HepG2 (cell line): ENCODE results near the gene DAD1. TPM values are rescaled to one million over a fixed set of nuclear protein-coding genes. Genes with fewer than 3 reads are reported as not detected.

Experiments
- BATF2 ChIP-seq: sonication (generic); formaldehyde crosslinking; IDR thresholded peaks from 2 replicates; pipeline ENCODE4 v1.8.0; 2022; ENCODE audit warnings: mild to moderate bottlenecking, missing genetic modification reagents, moderate library complexity
- CBX5 ChIP-seq: sonication (generic); formaldehyde crosslinking; IDR thresholded peaks from 2 replicates; pipeline ENCODE4 v1.4.0; 2020; ENCODE audit warnings: missing genetic modification reagents, borderline replicate concordance
- CEBPB ChIP-seq: IDR thresholded peaks from 2 replicates; pipeline ENCODE4 v1.6.1; 2011; ENCODE audit warnings: low read depth, low read length, improper control_type of control experiment, borderline replicate concordance
- FUBP1 ChIP-seq: sonication (generic); formaldehyde crosslinking; IDR thresholded peaks from 2 replicates; pipeline ENCODE4 v1.5.1; 2020; ENCODE audit warnings: missing genetic modification reagents, mild to moderate bottlenecking, borderline replicate concordance
- GPBP1L1 ChIP-seq: sonication (generic); formaldehyde crosslinking; IDR thresholded peaks from 2 replicates; pipeline ENCODE4 v1.5.0; 2020; ENCODE audit warnings: mild to moderate bottlenecking, missing genetic modification reagents
- KLF9 ChIP-seq: IDR thresholded peaks from 2 replicates; pipeline ENCODE4 v1.6.1; 2016; ENCODE audit warnings: low read depth
- MTF2 ChIP-seq: sonication (generic); formaldehyde crosslinking; IDR thresholded peaks from 2 replicates; pipeline ENCODE4 v1.5.0; 2020; ENCODE audit warnings: missing genetic modification reagents, borderline replicate concordance
- MXD3 ChIP-seq: IDR thresholded peaks from 2 replicates; pipeline ENCODE4 v1.6.1; 2016; ENCODE audit warnings: mild to moderate bottlenecking, missing biosample characterization, missing genetic modification reagents
- PTBP1 ChIP-seq: fragments of 200-400 bp; formaldehyde crosslinking; IDR thresholded peaks from 2 replicates; pipeline ENCODE4 v1.6.1; 2018; ENCODE audit warnings: low read length, low read depth; ENCODE audit not compliant: poor library complexity, severe bottlenecking
- ZBTB2 ChIP-seq: sonication (generic); formaldehyde crosslinking; IDR thresholded peaks from 2 replicates; pipeline ENCODE4 v1.8.0; 2022; ENCODE audit warnings: low read depth, missing genetic modification reagents
- ZBTB37 ChIP-seq: sonication (generic); formaldehyde crosslinking; IDR thresholded peaks from 2 replicates; pipeline ENCODE4 v1.4.0; 2020; ENCODE audit warnings: mild to moderate bottlenecking, missing genetic modification reagents
- ZBTB39 ChIP-seq: sonication (generic); formaldehyde crosslinking; IDR thresholded peaks from 2 replicates; pipeline ENCODE4 v1.5.0; 2020; ENCODE audit warnings: missing genetic modification reagents
- ZMYM2 ChIP-seq: sonication (generic); formaldehyde crosslinking; IDR thresholded peaks from 2 replicates; pipeline ENCODE4 v1.8.0; 2022; ENCODE audit warnings: mild to moderate bottlenecking, missing genetic modification reagents
- ZNF224 ChIP-seq: sonication (generic); formaldehyde crosslinking; IDR thresholded peaks from 2 replicates; pipeline ENCODE4 v1.5.0; 2020; ENCODE audit warnings: mild to moderate bottlenecking, missing genetic modification reagents
- ZNF331 ChIP-seq: sonication (generic); formaldehyde crosslinking; IDR thresholded peaks from 2 replicates; pipeline ENCODE4 v1.4.0; 2020; ENCODE audit warnings: missing genetic modification reagents
- ZNF337 ChIP-seq: sonication (generic); formaldehyde crosslinking; IDR thresholded peaks from 2 replicates; pipeline ENCODE4 v1.5.1; 2020; ENCODE audit warnings: missing genetic modification reagents, low read depth, mild to moderate bottlenecking, borderline replicate concordance
- ZNF619 ChIP-seq: sonication (generic); formaldehyde crosslinking; IDR thresholded peaks from 2 replicates; pipeline ENCODE4 v1.4.0; 2020; ENCODE audit warnings: mild to moderate bottlenecking, missing genetic modification reagents
- ZNF678 ChIP-seq: sonication (generic); formaldehyde crosslinking; IDR thresholded peaks from 2 replicates; pipeline ENCODE4 v1.4.0; 2020; ENCODE audit warnings: mild to moderate bottlenecking, missing genetic modification reagents
- ZNF766 ChIP-seq: sonication (generic); formaldehyde crosslinking; IDR thresholded peaks from 2 replicates; pipeline ENCODE4 v1.5.0; 2020; ENCODE audit warnings: missing genetic modification reagents, borderline replicate concordance
- polyA plus RNA-seq, 8 experiments: library from polyadenylated mRNA; depleted of rRNA in 3 of 8; stranded (reverse) in 7 of 8; unstranded in 1 of 8; fragments of >200 nt; fragmentation: Illumina TruSeq in 4 of 8; extraction: Trizol in 4 of 8; gene quantifications; 2 replicates each; pipeline versions ENCODE4 v1.2.1 to v1.2.3, GENCODE V29; 2011 to 2016; ENCODE audit warnings: low read depth in 4 of 8, missing spikeins in 1 of 8, mixed read lengths in 1 of 8; ENCODE audit not compliant: insufficient read depth in 1 of 8
- total RNA-seq, 5 experiments: library from RNA; depleted of rRNA; stranded (reverse); fragments of >200 nt; fragmentation: Illumina TruSeq; extraction: Trizol; gene quantifications; 2 replicates each; pipeline ENCODE4 v1.2.3, GENCODE V29; 2016; ENCODE audit warnings: low read depth in 1 of 5

DAD1 gene
- total and polyA plus RNA-seq, 2 of the 13 experiments (the other 11 are each of a cell fraction or from before 2014, with no cell fraction given), result 558 to 626 TPM

GRCh38 chr14:22556990-22557623 lies 31.9 kb downstream of the DAD1 start (continued):
- TF ChIP-seq ZBTB2 (CRISPR knock-in tag) (no peak), GPBP1L1 (no peak), ZNF766 (peak; percentile 88; the same call in 1 of the 2 replicates), KLF9 (CRISPR knock-in tag) (peak; percentile 79; the same call in 1 of the 2 replicates), PTBP1 (peak; percentile 89), ZBTB39 (CRISPR knock-in tag) (no peak), MTF2 (CRISPR knock-in tag) (no peak), FUBP1 (CRISPR knock-in tag) (no peak), ZNF619 (CRISPR knock-in tag) (peak; percentile 97), ZNF337 (0 out of 2 replicates have a peak, but pooled peaks have one; percentile 7), CBX5 (peak; percentile 63; the same call in 1 of the 2 replicates), ZBTB37 (CRISPR knock-in tag) (no peak), BATF2 (CRISPR knock-in tag) (no peak; the same call in 1 of the 2 replicates), ZNF331 (0 out of 2 replicates have a peak, but pooled peaks have one; percentile 25), ZNF224 (CRISPR knock-in tag) (0 out of 2 replicates have a peak, but pooled peaks have one; percentile 96), MXD3 (CRISPR knock-in tag) (0 out of 2 replicates have a peak, but pooled peaks have one; percentile 40), ZNF678 (CRISPR knock-in tag) (no peak), CEBPB (no peak), ZMYM2 (CRISPR knock-in tag) (peak; percentile 72; the same call in 1 of the 2 replicates)
